ENCODE results near the gene COX17. TPM values are rescaled to one million over a fixed set of nuclear protein-coding genes. Genes with fewer than 3 reads are reported as not detected.

COX17 gene
- total and polyA plus RNA-seq, 2 donors: 85.3 to 171 TPM

DNA sequence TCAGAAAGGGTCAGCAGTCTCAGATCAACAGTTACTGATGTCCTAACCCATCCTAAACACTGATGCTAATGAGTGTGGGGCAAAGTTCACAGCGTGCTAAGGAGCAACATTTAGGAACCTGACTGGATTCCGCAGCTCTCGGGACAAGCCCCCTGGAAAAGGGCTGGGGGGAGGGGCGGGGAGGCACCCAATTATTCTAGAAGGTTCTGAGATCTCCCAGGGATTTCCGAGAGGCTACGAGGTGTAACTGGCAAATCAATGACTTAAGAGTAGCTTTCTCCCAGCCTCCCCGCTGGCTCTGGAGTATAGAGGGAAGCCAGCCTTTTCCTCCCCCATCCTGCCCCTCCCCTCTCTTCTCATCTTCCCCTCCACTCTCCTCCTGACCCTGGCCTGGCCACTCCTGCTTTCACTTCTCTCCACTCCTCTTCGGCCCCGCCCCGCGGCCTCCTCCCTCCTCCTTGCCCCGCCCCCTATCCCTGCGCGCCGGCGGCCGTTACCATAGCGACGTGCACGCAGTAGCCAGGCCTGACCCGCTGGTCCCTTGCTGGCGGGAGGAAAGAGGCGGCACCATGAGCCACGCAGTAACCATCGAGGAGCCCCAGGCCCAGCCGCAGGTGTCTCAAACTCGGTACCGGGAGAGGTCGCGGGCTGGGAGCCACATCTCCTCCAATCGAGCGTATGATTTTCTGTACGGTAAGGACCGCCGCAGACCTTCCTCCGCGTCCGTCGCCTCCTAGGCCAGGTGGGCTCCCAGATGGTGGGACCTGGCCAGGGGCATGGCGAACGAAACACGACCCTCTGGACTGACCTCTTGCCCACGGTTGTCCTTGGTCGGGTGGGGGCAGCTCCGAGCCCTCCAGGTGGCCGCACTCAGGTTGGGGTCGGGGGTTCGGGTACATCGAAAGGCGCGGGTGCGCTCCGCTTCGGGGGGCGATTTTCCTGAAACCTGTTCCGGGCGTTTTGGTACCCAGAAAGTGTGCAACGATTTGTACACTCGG, 25.6 kb upstream of the COX17 start, which contains the start of gene CFAP91:
CFAP91 (plus strand) TSS at position 493 of the 998 bp plus-strand sequence; CDS start at position 570, 77 bp downstream.
- WGBS: 11% methylated on average over 59 of the region's 59 CpGs
- Histone ChIP-seq H3K27ac (ENCODE audit: low read depth in 1 of 2, low read length in 1 of 2) (no peak within 1 kb of the TSS), H3K27me3 (ENCODE audit: control insufficient read depth in 2 of 2, insufficient read depth in 1 of 2, low read length in 1 of 2) (peaks cover 7 to 30% of the 10 kb centered on the region in 2 donors), H3K4me3 (ENCODE audit: low read length in 2 of 2) (peak within 1 kb of the TSS; percentile 31 to 46), H3K4me1 (ENCODE audit: control insufficient read depth in 2 of 2, insufficient read depth in 2 of 2, low read length in 2 of 2) (peaks cover 9% of the 10 kb centered on the region in 2 donors), H3K36me3 (ENCODE audit: control insufficient read depth in 2 of 2, insufficient read depth in 2 of 2, low read length in 1 of 2) (no peaks in the 10 kb centered on the region), H3K9me3 (ENCODE audit: control insufficient read depth in 2 of 2, insufficient read depth in 1 of 2, low read length in 1 of 2) (peaks cover 0 to 3% of the 10 kb centered on the region in 2 donors)
- DNase-seq (ENCODE audit: low read depth in 6 of 9, low spot score in 9 of 9): peak; percentile 27 to 69 (median 51)

DNA sequence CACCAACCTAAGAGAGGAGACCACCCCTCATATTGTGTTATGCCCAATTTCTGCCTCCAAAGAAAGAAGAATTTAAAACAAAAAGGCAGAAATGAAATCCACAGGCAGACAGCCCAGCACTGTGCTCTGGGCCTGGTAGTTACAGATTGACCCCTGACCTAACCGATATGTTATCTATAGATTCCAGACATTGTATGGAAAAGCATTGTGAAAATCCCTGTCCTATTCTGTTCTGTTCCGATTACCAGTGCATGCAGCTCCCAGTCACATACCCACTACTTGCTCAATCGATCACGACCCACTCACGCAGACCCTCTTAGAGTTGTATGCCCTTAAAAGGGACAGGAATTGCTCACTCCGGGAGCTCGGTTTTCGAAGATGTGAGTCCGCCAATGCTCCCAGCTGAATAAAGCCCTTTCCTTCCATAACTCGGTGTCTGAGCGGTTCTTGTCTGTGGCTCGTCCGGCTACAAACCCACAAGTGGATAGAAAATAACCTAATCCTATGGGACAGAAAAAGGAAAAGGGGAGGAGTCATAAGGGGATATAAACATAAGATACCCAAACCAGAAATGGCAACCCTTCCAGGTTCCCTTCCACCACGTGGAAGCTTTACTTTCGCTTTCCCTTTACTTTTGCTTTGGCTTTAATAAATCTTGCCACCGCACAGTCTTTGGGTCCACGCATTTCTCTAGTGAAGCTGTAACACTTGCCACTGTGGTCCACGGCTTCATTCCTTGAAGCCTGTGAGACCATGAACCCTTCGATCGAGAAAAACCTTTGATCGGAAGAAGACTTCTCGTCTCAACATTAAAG, 23.9 kb upstream of the COX17 start:
- H3K36me3 ChIP-seq (ENCODE audit: control insufficient read depth in 2 of 2, insufficient read depth in 2 of 2, low read length in 1 of 2): no peaks in the 10 kb centered on the region
- no peak overlapping the region for H3K4me3 ChIP-seq (ENCODE audit: low read length in 2 of 2)
- peaks cover 9% of the 10 kb centered on the region in 2 donors for H3K4me1 ChIP-seq (ENCODE audit: control insufficient read depth in 2 of 2, insufficient read depth in 2 of 2, low read length in 2 of 2)
- peaks cover 7 to 30% of the 10 kb centered on the region in 2 donors for H3K27me3 ChIP-seq (ENCODE audit: control insufficient read depth in 2 of 2, insufficient read depth in 1 of 2, low read length in 1 of 2)
- WGBS: 90% methylated on average over 22 of the region's 22 CpGs
- no peak for DNase-seq (ENCODE audit: low read depth in 6 of 9, low spot score in 9 of 9)
- peaks cover 0 to 3% of the 10 kb centered on the region in 2 donors for H3K9me3 ChIP-seq (ENCODE audit: control insufficient read depth in 2 of 2, insufficient read depth in 1 of 2, low read length in 1 of 2)
- no peak overlapping the region for H3K27ac ChIP-seq (ENCODE audit: low read depth in 1 of 2, low read length in 1 of 2)

DNA sequence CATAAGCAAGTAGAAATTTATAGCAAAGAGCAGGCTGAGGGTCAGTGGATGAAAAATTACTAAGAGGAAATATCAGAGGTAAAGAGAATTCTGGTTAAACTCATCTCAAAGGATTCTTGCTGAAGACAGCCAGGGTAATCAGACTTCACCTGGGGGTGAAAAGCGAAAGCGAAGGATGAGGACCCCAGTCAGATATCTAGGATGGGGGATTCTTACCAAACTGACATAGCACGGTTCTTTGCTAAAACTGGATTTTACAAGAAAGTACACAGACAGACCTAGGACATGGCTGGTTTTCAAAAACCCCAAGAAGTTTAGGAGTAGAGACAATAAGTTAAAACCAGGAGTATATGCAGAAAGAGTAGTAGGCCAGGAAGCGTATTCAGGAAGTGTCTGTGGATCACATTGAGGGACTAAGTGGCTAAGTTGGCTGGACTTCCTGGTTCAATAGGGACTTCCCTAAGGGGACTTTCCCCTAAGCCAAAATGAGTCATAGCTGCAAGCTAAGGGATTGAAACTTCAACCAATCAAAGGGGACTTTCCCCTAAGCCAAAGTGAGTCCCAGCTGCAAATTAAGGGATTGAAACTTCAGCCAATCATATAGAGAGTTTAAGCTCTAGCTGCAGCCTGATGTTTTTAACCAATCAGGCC, 23.2 kb upstream of the COX17 start:
- Histone ChIP-seq H3K27ac (ENCODE audit: low read depth in 1 of 2, low read length in 1 of 2) (no peak overlapping the region), H3K36me3 (ENCODE audit: control insufficient read depth in 2 of 2, insufficient read depth in 2 of 2, low read length in 1 of 2) (no peaks in the 10 kb centered on the region), H3K9me3 (ENCODE audit: control insufficient read depth in 2 of 2, insufficient read depth in 1 of 2, low read length in 1 of 2) (peaks cover 0 to 3% of the 10 kb centered on the region in 2 donors), H3K27me3 (ENCODE audit: control insufficient read depth in 2 of 2, insufficient read depth in 1 of 2, low read length in 1 of 2) (peaks cover 7 to 27% of the 10 kb centered on the region in 2 donors), H3K4me1 (ENCODE audit: control insufficient read depth in 2 of 2, insufficient read depth in 2 of 2, low read length in 2 of 2) (peaks cover 9% of the 10 kb centered on the region in 2 donors), H3K4me3 (ENCODE audit: low read length in 2 of 2) (no peak overlapping the region)
- DNase-seq (ENCODE audit: low read depth in 6 of 9, low spot score in 9 of 9): no peak
- 95% methylated on average over 4 of the region's 4 CpGs for WGBS

GRCh38 chr3:119697394-119697793, 20.2 kb upstream of the COX17 start:
- no peak overlapping the region for H3K4me3 ChIP-seq (ENCODE audit: low read length in 2 of 2)
- 93% methylated on average over 5 of the region's 5 CpGs for WGBS

GRCh38 chr3:119695480-119695879, 18.3 kb upstream of the COX17 start:
- Histone ChIP-seq H3K4me1 (ENCODE audit: control insufficient read depth in 2 of 2, insufficient read depth in 2 of 2, low read length in 2 of 2) (no peaks in the 10 kb centered on the region), H3K36me3 (ENCODE audit: control insufficient read depth in 2 of 2, insufficient read depth in 2 of 2, low read length in 1 of 2) (no peaks in the 10 kb centered on the region), H3K27ac (ENCODE audit: low read depth in 1 of 2, low read length in 1 of 2) (no peak overlapping the region), H3K9me3 (ENCODE audit: control insufficient read depth in 2 of 2, insufficient read depth in 1 of 2, low read length in 1 of 2) (no peaks in the 10 kb centered on the region), H3K27me3 (ENCODE audit: control insufficient read depth in 2 of 2, insufficient read depth in 1 of 2, low read length in 1 of 2) (no peaks in the 10 kb centered on the region), H3K4me3 (ENCODE audit: low read length in 2 of 2) (no peak overlapping the region)
- DNase-seq (ENCODE audit: low read depth in 6 of 9, low spot score in 9 of 9): no peak
- WGBS: 96% methylated on average over 2 of the region's 2 CpGs

More at GRCh38 chr3:119697394-119697793, 20.2 kb upstream of the COX17 start:
- Histone ChIP-seq H3K27me3 (ENCODE audit: control insufficient read depth in 2 of 2, insufficient read depth in 1 of 2, low read length in 1 of 2) (peaks cover 0 to under 1% of the 10 kb centered on the region in 2 donors), H3K4me1 (ENCODE audit: control insufficient read depth in 2 of 2, insufficient read depth in 2 of 2, low read length in 2 of 2) (peaks cover 0 to 1% of the 10 kb centered on the region in 2 donors), H3K27ac (ENCODE audit: low read depth in 1 of 2, low read length in 1 of 2) (no peak overlapping the region), H3K9me3 (ENCODE audit: control insufficient read depth in 2 of 2, insufficient read depth in 1 of 2, low read length in 1 of 2) (no peaks in the 10 kb centered on the region), H3K36me3 (ENCODE audit: control insufficient read depth in 2 of 2, insufficient read depth in 2 of 2, low read length in 1 of 2) (no peaks in the 10 kb centered on the region)
- no peak for DNase-seq (ENCODE audit: low read depth in 6 of 9, low spot score in 9 of 9)

- no peak for DNase-seq (ENCODE audit: low read depth in 6 of 9, low spot score in 9 of 9)
- 64% methylated on average over 4 of the region's 4 CpGs for WGBS
- no peak overlapping the region for H3K4me3 ChIP-seq (ENCODE audit: low read length in 2 of 2)
- H3K9me3 ChIP-seq (ENCODE audit: control insufficient read depth in 2 of 2, insufficient read depth in 1 of 2, low read length in 1 of 2): peaks cover 0 to 4% of the 10 kb centered on the region in 2 donors
- no peaks in the 10 kb centered on the region for H3K27me3 ChIP-seq (ENCODE audit: control insufficient read depth in 2 of 2, insufficient read depth in 1 of 2, low read length in 1 of 2)
- no peak overlapping the region for H3K27ac ChIP-seq (ENCODE audit: low read depth in 1 of 2, low read length in 1 of 2)
- H3K36me3 ChIP-seq (ENCODE audit: control insufficient read depth in 2 of 2, insufficient read depth in 2 of 2, low read length in 1 of 2): no peaks in the 10 kb centered on the region
- no peaks in the 10 kb centered on the region for H3K4me1 ChIP-seq (ENCODE audit: control insufficient read depth in 2 of 2, insufficient read depth in 2 of 2, low read length in 2 of 2)
Measured at GRCh38 chr3:119690043-119690656, 12.9 kb upstream of the COX17 start.

- Histone ChIP-seq H3K27ac (ENCODE audit: low read depth in 1 of 2, low read length in 1 of 2) (no peak overlapping the region), H3K27me3 (ENCODE audit: control insufficient read depth in 2 of 2, insufficient read depth in 1 of 2, low read length in 1 of 2) (no peaks in the 10 kb centered on the region), H3K4me1 (ENCODE audit: control insufficient read depth in 2 of 2, insufficient read depth in 2 of 2, low read length in 2 of 2) (no peaks in the 10 kb centered on the region), H3K9me3 (ENCODE audit: control insufficient read depth in 2 of 2, insufficient read depth in 1 of 2, low read length in 1 of 2) (peaks cover 0 to 4% of the 10 kb centered on the region in 2 donors), H3K36me3 (ENCODE audit: control insufficient read depth in 2 of 2, insufficient read depth in 2 of 2, low read length in 1 of 2) (no peaks in the 10 kb centered on the region), H3K4me3 (ENCODE audit: low read length in 2 of 2) (no peak overlapping the region)
- 75% methylated on average over 1 of the region's 1 CpG for WGBS
- no peak for DNase-seq (ENCODE audit: low read depth in 6 of 9, low spot score in 9 of 9)
Measured at GRCh38 chr3:119683421-119683820, 6.2 kb upstream of the COX17 start.

- H3K27me3 ChIP-seq (ENCODE audit: control insufficient read depth in 2 of 2, insufficient read depth in 1 of 2, low read length in 1 of 2): no peaks in the 10 kb centered on the region
- H3K4me3 ChIP-seq (ENCODE audit: low read length in 2 of 2): no peak overlapping the region
- no peaks in the 10 kb centered on the region for H3K9me3 ChIP-seq (ENCODE audit: control insufficient read depth in 2 of 2, insufficient read depth in 1 of 2, low read length in 1 of 2)
- DNase-seq (ENCODE audit: low read depth in 6 of 9, low spot score in 9 of 9): peak in 1 of 9 donors; percentile 40
- WGBS: 66% methylated on average over 1 of the region's 1 CpG
- H3K36me3 ChIP-seq (ENCODE audit: control insufficient read depth in 2 of 2, insufficient read depth in 2 of 2, low read length in 1 of 2): no peaks in the 10 kb centered on the region
- no peak overlapping the region for H3K27ac ChIP-seq (ENCODE audit: low read depth in 1 of 2, low read length in 1 of 2)
- peaks cover under 1 to 4% of the 10 kb centered on the region in 2 donors for H3K4me1 ChIP-seq (ENCODE audit: control insufficient read depth in 2 of 2, insufficient read depth in 2 of 2, low read length in 2 of 2)
Measured at GRCh38 chr3:119681279-119681678, 4.1 kb upstream of the COX17 start.

Measured in thymus (tissue), 11 donors.